Suppressor macrophage treated with lipopolysaccharide for 4 hours (primary cell): ENCODE measurements around the gene PODN.

Experiments used
- DNase-seq: peaks from one replicate; pipeline ENCODE4 v3.0.0-alpha.2; 2020

The PODN gene

GRCh38 chr1:53091841-53092645, 30.0 kb downstream of the PODN start:
- DNase-seq, result no peak

DNA sequence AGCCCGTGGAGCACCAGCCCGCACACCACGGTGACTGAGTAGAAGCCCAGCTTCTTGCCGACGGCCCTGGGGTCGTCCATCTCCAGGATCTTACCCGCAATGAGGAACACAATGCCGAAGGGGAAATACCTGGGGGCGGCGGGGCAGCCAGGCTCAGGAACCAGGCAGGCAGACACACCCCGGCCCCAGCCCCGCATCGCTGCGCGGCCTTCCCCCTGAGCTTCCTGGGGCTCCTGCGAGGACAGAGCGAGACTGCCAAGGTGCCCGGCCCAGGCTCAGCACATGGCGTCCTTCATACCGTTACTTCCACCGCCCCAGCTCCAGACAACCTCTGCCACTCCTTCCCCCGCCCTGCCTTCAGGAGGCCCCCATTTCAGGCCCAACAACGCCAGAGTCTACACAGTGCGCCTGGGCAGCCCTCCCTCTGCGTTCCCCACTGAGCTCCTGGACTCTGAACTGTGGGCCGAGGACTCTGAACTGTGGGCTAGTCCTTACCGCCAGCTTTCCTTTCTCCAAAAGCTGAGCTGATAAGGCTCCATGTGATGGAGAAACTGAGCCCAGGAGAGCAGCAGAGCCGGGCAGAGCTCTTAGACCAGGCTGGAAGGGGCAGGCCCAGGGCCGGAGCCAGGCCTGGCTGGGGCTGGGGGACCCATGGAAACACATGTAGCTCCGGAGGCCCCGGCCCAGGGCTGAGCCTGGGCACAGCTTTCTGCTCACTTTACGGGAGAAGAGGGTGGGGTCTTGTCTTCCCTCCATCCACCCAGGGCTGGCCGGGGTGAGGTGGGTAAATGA, 30.8 kb downstream of the PODN start:
- no peak for DNase-seq

- DNase-seq, result no peak
Observed at GRCh38 chr1:53093451-53093754, 31.4 kb downstream of the PODN start.

DNA sequence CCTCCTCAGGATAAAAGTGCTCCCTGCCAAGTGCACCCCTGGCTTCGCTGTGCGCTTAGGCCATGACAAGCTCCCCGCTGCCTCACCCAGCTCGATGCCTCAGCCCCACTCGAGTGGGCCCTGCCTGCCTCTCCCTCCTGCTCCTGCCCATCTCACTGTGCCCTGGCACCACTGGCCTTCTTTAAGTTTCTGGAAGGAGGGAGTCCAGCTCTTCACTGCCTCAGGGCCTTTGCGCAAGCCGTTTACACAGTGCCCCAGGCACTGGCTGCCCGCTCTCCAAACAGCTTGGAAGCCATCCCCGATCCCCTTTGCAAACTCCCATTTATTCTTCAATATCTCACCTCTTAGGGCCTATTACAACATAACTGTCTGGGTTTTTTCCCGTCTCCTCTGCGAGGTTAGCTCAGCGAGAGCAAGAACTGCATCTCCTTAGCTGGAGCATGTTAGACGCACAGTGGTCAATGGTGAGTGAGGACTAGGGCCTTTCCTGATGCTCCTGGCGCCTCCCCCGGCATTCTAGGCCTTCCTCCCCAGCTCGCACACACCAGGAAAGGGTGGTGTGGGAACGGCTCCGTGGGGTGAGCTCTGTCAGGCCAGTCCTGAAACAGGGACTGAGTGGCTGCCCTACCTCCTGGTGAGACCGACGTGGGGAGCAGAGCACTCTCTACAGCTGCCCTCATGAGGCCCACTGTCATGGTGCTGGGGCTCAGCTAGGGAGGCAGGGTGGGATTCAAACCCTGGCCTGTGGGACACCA, 31.9 kb downstream of the PODN start:
- no peak for DNase-seq

GRCh38 chr1:53094533-53094919, 32.5 kb downstream of the PODN start:
- no peak for DNase-seq

GRCh38 chr1:53104289-53104913, 42.4 kb downstream of the PODN start:
- DNase-seq, result no peak

DNA sequence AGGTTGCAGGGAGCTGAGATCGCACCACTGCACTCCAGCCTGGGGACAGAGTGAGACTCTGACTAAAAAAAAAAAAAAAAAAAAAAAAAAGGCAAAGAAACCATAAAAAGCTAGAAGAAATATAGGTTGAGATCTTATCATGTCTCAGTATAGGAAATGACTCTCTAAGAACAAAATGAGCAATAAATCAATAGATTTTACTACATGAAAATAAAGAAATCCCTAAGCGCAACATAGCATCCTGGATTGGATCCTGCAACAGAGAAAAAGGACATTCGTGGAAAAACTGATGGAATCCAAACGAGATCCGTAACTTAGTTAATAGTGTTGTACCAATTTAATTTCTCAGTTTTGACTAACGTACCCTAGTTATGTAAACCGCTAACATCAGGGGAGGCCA, 45.1 kb downstream of the PODN start:
- no peak for DNase-seq

DNA sequence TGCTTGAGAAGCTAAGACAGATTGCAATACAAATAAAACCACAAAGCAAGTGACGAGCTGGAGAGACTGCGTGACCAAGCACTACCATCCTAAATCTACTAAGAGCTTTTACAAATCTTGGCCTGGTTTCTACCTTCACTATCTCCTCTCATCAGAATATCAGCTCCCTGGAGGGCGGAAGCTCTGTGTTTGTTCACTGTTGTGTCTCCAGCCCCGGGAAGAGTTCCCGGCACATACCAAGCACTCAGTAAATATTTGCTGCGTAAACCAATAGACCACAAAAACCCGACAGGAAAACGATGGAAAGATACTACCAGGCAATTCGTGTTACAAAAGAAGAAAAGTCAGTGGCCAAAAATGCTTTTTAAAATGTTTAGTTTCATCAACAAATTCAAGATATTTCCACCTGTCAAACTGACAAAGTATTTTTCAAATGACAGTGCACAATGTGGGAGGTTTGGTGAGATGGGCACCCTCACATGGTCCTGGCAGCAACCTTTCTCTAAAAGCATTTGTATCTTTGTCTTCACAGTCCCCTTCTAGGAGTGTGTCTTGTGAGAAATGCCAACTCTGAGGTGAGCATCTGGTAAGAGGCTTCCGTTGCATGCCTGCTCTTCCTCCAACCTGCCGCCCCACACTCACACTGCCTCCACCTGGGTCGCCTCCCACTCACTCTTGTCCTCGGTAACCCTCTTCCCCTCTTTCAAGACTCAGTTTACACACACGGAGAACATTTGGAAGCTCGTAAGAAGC, 45.7 kb downstream of the PODN start:
- DNase-seq, result no peak

- DNase-seq, result peak; percentile 9
Observed at GRCh38 chr1:53108646-53109580, 46.9 kb downstream of the PODN start.

- DNase-seq, result peak; percentile 86
Observed at GRCh38 chr1:53110370-53111072, 48.5 kb downstream of the PODN start.

- DNase-seq, result peak; percentile 45
Observed at GRCh38 chr1:53111073-53111556, 49.1 kb downstream of the PODN start.

DNA sequence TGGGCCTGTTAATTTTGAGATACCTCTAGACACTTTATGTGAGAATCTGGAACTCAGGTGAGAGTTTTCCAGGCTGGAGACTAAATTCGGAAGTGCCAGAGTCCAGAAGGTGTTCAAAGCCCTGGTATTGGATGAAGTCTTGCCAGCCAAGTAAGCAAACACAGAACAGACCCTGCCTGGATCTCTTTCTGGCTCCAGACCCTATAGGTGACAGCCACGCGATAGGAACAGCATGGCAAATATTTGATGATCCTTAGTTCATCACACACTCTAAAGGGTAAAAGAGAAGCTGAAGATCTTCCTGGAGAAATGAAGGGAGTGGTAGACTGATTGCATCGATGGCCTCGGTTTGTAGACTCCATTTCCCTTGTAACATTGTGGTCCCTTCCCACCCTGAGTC, 49.7 kb downstream of the PODN start:
- no peak for DNase-seq

DNA sequence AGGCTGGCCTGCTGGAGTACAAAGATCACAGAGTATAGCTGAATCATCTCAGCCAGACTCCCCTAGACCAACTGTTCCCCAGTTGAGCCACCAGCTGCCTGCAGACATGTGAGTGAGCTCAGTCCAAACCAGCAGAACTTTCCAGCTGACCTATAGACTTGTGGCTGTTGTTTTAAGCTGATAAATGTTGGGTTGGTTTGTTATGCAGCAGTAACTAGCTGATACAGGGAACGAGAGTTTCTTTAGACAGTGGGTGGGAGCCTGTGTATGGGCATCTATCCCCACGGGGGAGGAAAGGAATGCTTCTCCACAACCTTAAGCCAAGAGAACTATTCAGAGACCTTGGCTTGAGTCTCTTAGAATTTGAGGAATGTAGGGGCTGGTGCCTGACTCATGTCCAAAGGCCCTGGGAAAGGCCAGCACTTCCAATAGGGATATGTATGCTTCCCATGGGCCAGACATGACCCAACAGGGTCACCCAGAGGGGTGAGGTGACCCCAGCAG, 50.3 kb downstream of the PODN start:
- no peak for DNase-seq

GRCh38 chr1:53112861-53113260, 50.8 kb downstream of the PODN start:
- no peak for DNase-seq

DNA sequence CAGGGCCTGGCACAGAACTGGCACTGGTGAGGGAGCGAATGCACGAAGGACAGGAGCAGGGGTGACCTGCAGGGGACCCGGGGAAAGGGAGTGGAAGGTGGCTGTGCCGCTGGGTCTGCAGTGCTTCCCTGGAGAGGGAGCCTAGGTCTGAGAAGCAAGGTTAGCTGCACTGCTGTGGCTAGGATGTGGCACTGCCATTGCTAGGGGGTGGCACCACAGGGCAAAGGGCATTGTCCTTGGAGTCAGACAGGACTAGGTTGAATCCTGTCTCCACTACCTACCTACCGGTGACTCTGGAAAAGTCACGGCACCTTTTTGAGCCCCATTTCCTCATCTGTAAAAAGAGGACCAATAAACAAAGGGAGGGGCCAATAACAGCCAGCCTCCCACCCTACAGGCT, 52.1 kb downstream of the PODN start:
- DNase-seq, result no peak

DNA sequence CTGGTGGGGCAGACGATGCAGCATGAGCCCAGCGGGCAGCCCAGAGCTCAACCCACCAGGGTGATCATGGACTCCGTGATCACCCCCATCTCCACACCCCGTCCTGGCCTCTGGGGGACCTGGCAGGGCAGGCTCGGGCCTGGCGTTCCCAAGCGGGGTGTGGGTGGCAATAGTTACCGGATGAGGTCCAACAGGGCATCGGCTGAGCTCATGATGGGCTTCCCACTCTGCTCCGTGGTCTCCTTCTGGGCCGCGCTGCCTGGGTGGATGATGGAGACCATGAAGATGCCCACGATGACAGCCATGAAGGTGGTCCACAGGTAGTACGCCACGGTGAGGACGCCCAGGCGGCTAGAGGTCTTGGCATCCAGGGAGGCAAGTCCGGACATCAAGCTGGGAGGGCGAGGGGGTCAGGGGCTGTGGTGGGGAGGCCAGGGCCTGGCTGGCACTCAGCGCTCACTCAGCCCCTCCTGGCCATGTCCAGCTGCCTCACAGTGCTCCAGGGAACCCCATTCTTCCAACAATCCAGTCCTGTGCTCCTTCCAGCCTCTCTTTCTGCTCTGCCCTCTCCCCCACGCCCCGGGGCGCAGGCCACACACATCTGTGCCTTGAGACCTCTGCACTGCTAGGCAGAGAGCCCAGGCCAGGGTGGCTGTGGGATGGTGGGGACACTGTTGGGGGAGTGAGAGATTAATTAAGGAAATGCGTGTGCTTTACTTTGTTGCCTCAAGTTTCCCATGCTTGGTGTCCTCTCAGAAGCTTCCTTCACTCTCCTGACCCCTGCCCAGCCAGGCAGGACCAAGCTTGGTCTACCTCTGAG, 52.8 kb downstream of the PODN start:
- DNase-seq, result no peak

DNA sequence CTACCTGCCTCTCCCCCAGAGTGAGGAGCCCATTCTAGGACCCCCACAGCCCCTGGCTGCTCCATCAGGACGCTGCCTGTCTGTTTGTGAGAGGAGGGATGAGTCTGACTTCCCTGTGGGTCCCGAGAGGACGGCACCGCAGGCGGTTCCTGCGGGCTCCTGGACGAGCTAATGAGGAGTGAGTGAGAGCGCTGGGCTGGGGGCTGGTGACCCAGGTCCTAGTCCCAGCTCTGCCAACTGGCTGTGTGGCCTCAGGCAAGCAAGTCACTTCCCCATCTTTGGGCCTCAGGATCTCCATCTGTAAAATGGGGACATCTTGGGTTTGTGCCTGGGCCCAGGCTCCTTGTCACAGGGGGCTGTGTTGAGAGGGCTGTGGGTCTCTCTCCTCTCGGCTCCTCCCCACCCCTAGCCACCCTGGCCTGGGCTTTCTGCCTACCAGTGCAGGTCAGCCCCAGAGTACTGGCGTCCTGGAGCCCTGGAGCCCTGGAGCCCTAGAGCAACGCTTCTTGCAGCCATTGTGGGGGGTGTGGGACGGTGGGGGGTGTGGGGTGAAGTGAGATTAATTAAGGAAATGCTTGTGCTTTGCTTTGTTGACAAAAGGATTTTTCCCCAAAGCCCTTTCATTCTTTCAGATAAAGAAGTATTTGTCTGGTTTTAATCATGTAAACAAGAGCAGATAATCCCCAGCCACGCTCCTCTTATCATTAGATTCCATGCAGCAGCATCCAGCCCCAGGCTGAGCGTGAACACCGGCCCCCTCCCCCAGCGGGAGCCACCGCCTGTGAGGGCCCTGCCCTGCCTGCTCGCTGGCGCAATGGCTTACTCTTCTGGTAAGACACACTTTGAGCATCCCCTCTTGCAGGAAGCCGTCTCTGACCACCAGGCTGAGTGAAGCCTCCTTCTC, 53.6 kb downstream of the PODN start:
- no peak for DNase-seq

GRCh38 chr1:53116307-53116810, 54.3 kb downstream of the PODN start:
- no peak for DNase-seq
